ENCODE measurements around the gene OR1E2. TPM values are rescaled to one million over a fixed set of nuclear protein-coding genes. Genes with fewer than 3 reads are reported as not detected.
"Not testable (repeated sequence)": the region's sequence is repeated elsewhere in the genome, so short reads cannot be mapped to it uniquely, and the experiment has no call there.

OR1E2 gene
- total RNA-seq, 2 experiments from 2014 or later, result not detected

DNA sequence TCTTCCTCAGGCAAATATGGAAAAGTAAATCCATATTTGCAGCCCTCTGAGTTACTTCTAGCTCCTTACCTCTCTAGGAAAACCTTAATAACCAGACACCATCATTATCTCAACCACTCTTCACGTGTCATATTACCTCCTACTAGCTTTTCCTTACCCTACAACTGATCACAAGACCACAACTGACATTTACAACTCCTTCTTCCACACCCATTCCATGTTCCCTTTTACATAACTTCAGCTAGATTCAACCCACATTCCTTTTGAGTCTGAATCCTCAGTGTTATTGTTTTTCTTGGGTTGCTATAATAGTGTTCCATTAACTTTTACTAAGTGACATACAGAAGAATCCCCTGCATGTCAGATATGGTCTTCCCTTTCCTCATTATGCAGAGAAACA, 4.7 kb upstream of the OR1E2 start:
- intact Hi-C loops (cut with micrococcal nuclease; ENCODE audit: unreplicated experiment), result no loop called here
- no TSS peak for BruUV-seq (replicated peaks)
- Histone ChIP-seq H4K20me1 (ENCODE audit: insufficient read depth, low read length) (no peaks in the 10 kb centered on the region), H2AFZ (ENCODE audit: low read length) (no peak overlapping the region), H3K4me3 (ENCODE audit: low read depth, low read length, poor library complexity, severe bottlenecking) (no peak overlapping the region), H3K9me3 (ENCODE audit: low read length) (no peaks in the 10 kb centered on the region), H3K27ac (ENCODE audit: low read depth, low read length, poor library complexity, severe bottlenecking) (no peak overlapping the region), H3K4me2 (ENCODE audit: low read length) (no peak overlapping the region), H3K79me2 (ENCODE audit: insufficient read depth, low read depth, low read length) (no peaks in the 10 kb centered on the region), H3K9me2 (ENCODE audit: insufficient read depth, low read length) (no peaks in the 10 kb centered on the region), H3K4me1 (ENCODE audit: insufficient read depth, low read length, poor library complexity, severe bottlenecking) (no peaks in the 10 kb centered on the region), H3K36me3 (ENCODE audit: insufficient read depth, low read length) (no peaks in the 10 kb centered on the region)
- TF ChIP-seq, protein P1, sequence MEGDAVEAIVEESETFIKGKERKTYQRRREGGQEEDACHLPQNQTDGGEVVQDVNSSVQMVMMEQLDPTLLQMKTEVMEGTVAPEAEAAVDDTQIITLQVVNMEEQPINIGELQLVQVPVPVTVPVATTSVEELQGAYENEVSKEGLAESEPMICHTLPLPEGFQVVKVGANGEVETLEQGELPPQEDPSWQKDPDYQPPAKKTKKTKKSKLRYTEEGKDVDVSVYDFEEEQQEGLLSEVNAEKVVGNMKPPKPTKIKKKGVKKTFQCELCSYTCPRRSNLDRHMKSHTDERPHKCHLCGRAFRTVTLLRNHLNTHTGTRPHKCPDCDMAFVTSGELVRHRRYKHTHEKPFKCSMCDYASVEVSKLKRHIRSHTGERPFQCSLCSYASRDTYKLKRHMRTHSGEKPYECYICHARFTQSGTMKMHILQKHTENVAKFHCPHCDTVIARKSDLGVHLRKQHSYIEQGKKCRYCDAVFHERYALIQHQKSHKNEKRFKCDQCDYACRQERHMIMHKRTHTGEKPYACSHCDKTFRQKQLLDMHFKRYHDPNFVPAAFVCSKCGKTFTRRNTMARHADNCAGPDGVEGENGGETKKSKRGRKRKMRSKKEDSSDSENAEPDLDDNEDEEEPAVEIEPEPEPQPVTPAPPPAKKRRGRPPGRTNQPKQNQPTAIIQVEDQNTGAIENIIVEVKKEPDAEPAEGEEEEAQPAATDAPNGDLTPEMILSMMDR (conservative IDR thresholded peaks at IDR 0.05; ENCODE audit: low read length), result no peak
- TF ChIP-seq EZH2phosphoT487 (IDR thresholded peaks at IDR 0.05; ENCODE audit: borderline replicate concordance, low read depth, low read length), result no peak
- CTCF ChIA-PET (ENCODE audit: unreplicated experiment), result no interaction called here
- no peak for DNase-seq (ENCODE audit: low spot score)
- POLR2A ChIA-PET, result no interaction called here

GRCh38 chr17:3433215-3433614, 426 bp downstream of the OR1E2 start:
- H3K79me2 ChIP-seq (ENCODE audit: insufficient read depth, low read depth, low read length); H3K27ac ChIP-seq (ENCODE audit: low read depth, low read length, poor library complexity, severe bottlenecking); H4K20me1 ChIP-seq (ENCODE audit: insufficient read depth, low read length); H3K9me3 ChIP-seq (ENCODE audit: low read length); H3K36me3 ChIP-seq (ENCODE audit: insufficient read depth, low read length); H2AFZ ChIP-seq (ENCODE audit: low read length); H3K9me2 ChIP-seq (ENCODE audit: insufficient read depth, low read length); H3K4me3 ChIP-seq (ENCODE audit: low read depth, low read length, poor library complexity, severe bottlenecking); H3K4me1 ChIP-seq (ENCODE audit: insufficient read depth, low read length, poor library complexity, severe bottlenecking); CTCF ChIA-PET (ENCODE audit: unreplicated experiment); BruUV-seq (replicated peaks); POLR2A ChIA-PET; intact Hi-C loops (cut with micrococcal nuclease; ENCODE audit: unreplicated experiment); DNase-seq (ENCODE audit: low spot score); H3K4me2 ChIP-seq (ENCODE audit: low read length): not testable (repeated sequence)

DNA sequence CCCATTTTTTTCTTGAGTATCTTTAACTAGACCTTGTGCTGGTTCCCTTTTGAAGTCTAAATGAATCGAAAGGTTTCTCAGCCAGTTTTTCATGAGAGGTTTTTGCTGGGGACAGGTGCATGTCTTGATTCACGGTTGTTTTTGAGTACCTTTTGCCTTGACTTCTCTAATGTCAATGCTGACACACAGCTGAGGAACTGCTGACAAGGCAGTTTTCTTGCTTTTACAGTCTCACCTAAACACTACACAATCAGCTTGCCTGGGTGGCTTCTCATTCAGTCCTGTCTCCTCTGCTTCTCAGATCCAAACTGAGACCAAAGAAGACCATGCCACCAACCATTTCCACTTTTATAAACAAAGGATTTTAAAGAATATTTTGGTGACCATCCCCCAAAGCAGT, 15.4 kb downstream of the OR1E2 start:
- Histone ChIP-seq H4K20me1 (ENCODE audit: insufficient read depth, low read length) (no peaks in the 10 kb centered on the region), H3K4me1 (ENCODE audit: insufficient read depth, low read length, poor library complexity, severe bottlenecking) (no peaks in the 10 kb centered on the region), H3K4me2 (ENCODE audit: low read length) (no peak overlapping the region), H3K36me3 (ENCODE audit: insufficient read depth, low read length) (no peaks in the 10 kb centered on the region), H2AFZ (ENCODE audit: low read length) (no peak overlapping the region), H3K4me3 (ENCODE audit: low read depth, low read length, poor library complexity, severe bottlenecking) (no peak overlapping the region), H3K9me2 (ENCODE audit: insufficient read depth, low read length) (no peaks in the 10 kb centered on the region), H3K79me2 (ENCODE audit: insufficient read depth, low read depth, low read length) (no peaks in the 10 kb centered on the region), H3K9me3 (ENCODE audit: low read length) (no peaks in the 10 kb centered on the region), H3K27ac (ENCODE audit: low read depth, low read length, poor library complexity, severe bottlenecking) (no peak overlapping the region)
- no peak for DNase-seq (ENCODE audit: low spot score)
- BruUV-seq (replicated peaks), result no TSS peak
- ChIA-PET CTCF (ENCODE audit: unreplicated experiment) (no interaction called here), POLR2A (no interaction called here)
- TF ChIP-seq, protein P1 (conservative IDR thresholded peaks at IDR 0.05; ENCODE audit: low read length), result no peak
- no peak for TF ChIP-seq EZH2phosphoT487 (IDR thresholded peaks at IDR 0.05; ENCODE audit: borderline replicate concordance, low read depth, low read length)
- intact Hi-C loops (cut with micrococcal nuclease; ENCODE audit: unreplicated experiment), result no loop called here
